Testis (tissue), 3 donors: ENCODE measurements around the gene GALM. TPM values are rescaled to one million over a fixed set of nuclear protein-coding genes. Genes with fewer than 3 reads are reported as not detected.
"Not testable (repeated sequence)": the region's sequence is repeated elsewhere in the genome, so short reads cannot be mapped to it uniquely, and the experiment has no call there.

ENCODE experiments used
- DNase-seq: peaks from one replicate; pipeline ENCODE4 v3.0.0-alpha.2; 2019
- H3K27ac ChIP-seq, 2 donors: fragments of 200-600 bp; sonication (generic); one replicate each; pipeline ENCODE4 v1.5.1; 2019
- H3K27me3 ChIP-seq: fragments of 200-600 bp; sonication (generic); one replicate; pipeline ENCODE4 v1.5.1; 2019
- H3K36me3 ChIP-seq: fragments of 200-600 bp; sonication (generic); one replicate; pipeline ENCODE4 v1.5.1; 2017; ENCODE audit warnings: low read depth; ENCODE audit errors: missing control alignments
- H3K4me1 ChIP-seq: fragments of 200-600 bp; sonication (generic); one replicate; pipeline ENCODE4 v1.5.1; 2019
- H3K4me3 ChIP-seq, 2 donors: fragments of 200-600 bp; sonication (generic); one replicate each; pipeline ENCODE4 v1.5.1; 2017 to 2019
- H3K9me3 ChIP-seq: fragments of 200-600 bp; sonication (generic); one replicate; pipeline ENCODE4 v1.5.1; 2017
- CTCF ChIP-seq, 3 experiments: fragments of 450-650 bp in 2 of 3; fragments of 200-600 bp in 1 of 3; sonication (generic) in 1 of 3; IDR thresholded peaks; one replicate each; pipeline ENCODE4 v1.5.1; 2016 to 2019; ENCODE audit warnings: antibody characterized with exemption in 3 of 3, mild to moderate bottlenecking in 2 of 3, moderate library complexity in 1 of 3
- POLR2A ChIP-seq: fragments of 450-650 bp; IDR thresholded peaks from one replicate; pipeline ENCODE4 v1.6.1; 2017; ENCODE audit warnings: antibody characterized with exemption, mild to moderate bottlenecking, moderate library complexity
- WGBS, 2 donors: methylation state at CpG; one replicate each; pipeline ENCODE4 v1.1.5; 2018; 5-methylcytosine and 5-hydroxymethylcytosine counted together
- intact Hi-C: fragments of 100-400 bp; cut with DNase I; formaldehyde crosslinking; loops from one replicate; pipeline ENCODE4 v1.15.1; 2023; ENCODE audit warnings: low total_unique reads
- polyA plus RNA-seq: library from polyadenylated mRNA; stranded (reverse); fragments of 350-450 nt; fragmentation: Illumina TruSeq; extraction: RNeasy Lipid Tissue Mini Kit (QIAGEN cat#74804); gene quantifications from one replicate; pipeline ENCODE4 v1.2.3, GENCODE V29; 2014; ENCODE audit warnings: low read depth, low replicate concordance; ENCODE audit not compliant: insufficient read depth
- total RNA-seq, 2 donors: library from RNA; depleted of rRNA; stranded (reverse); fragments of >200 nt; gene quantifications; one replicate each; pipeline ENCODE4 v1.2.3, GENCODE V29; 2016

GALM gene
- total and polyA plus RNA-seq, 3 donors from 2014 or later, result 8.5 to 11.8 (median 9.1) TPM

GRCh38 chr2:38754049-38754448 is 88.1 kb downstream of the GALM start:
- Histone ChIP-seq H3K4me1 (peaks cover 15% of the 10 kb centered on the region), H3K27ac (no peak overlapping the region), H3K27me3 (no peaks in the 10 kb centered on the region), H3K4me3 (no peak overlapping the region), H3K9me3 (no peaks in the 10 kb centered on the region), H3K36me3 (no peaks in the 10 kb centered on the region)
- TF ChIP-seq POLR2A, result no peak
- no peak for TF ChIP-seq CTCF (IDR thresholded peaks at IDR 0.05)
- intact Hi-C loops, result no loop called here
- no peak for DNase-seq

GRCh38 chr2:38754506-38754905 is 88.6 kb downstream of the GALM start:
- TF ChIP-seq CTCF (IDR thresholded peaks at IDR 0.05) (no peak), POLR2A (no peak)
- no peaks in the 10 kb centered on the region for H3K9me3 ChIP-seq
- WGBS, 2 donors, result 45 to 48% methylated on average over 3 of the region's 3 CpGs
- H3K27ac ChIP-seq, result no peak overlapping the region
- H3K27me3 ChIP-seq, result no peaks in the 10 kb centered on the region
- intact Hi-C loops, result no loop called here
- H3K4me3 ChIP-seq, result no peak overlapping the region
- DNase-seq, result no peak
- H3K4me1 ChIP-seq, result peaks cover 12% of the 10 kb centered on the region
- no peaks in the 10 kb centered on the region for H3K36me3 ChIP-seq

- intact Hi-C loops, result not testable (repeated sequence)
These were observed 90.0 kb downstream of the GALM start for GRCh38 chr2:38755891-38756290.

GRCh38 chr2:38763228-38763627 is 97.3 kb downstream of the GALM start:
- no peak for TF ChIP-seq CTCF (IDR thresholded peaks at IDR 0.05)
- no peak for TF ChIP-seq POLR2A
- intact Hi-C loops, result no loop called here
- Histone ChIP-seq H3K4me1 (no peaks in the 10 kb centered on the region), H3K36me3 (no peaks in the 10 kb centered on the region), H3K27me3 (no peaks in the 10 kb centered on the region), H3K27ac (no peak overlapping the region), H3K9me3 (no peaks in the 10 kb centered on the region), H3K4me3 (no peak overlapping the region)
- DNase-seq, result no peak
- WGBS, 2 donors, result 78 to 85% methylated on average over 2 of the region's 2 CpGs

More at GRCh38 chr2:38755891-38756290, 90.0 kb downstream of the GALM start:
- H3K9me3 ChIP-seq, H3K27me3 ChIP-seq, DNase-seq, H3K4me1 ChIP-seq, H3K27ac ChIP-seq, H3K36me3 ChIP-seq: not testable (repeated sequence)
- H3K4me3 ChIP-seq, result peak overlapping the region; percentile 1 to 29
- 93 to 100% methylated on average over 1 to 14 of the region's 31 CpGs for WGBS, 2 donors

- DNase-seq, result no peak
- 88 to 97% methylated on average over 4 of the region's 4 CpGs for WGBS, 2 donors
- Histone ChIP-seq H3K36me3 (no peaks in the 10 kb centered on the region), H3K4me1 (no peaks in the 10 kb centered on the region), H3K9me3 (no peaks in the 10 kb centered on the region), H3K27me3 (no peaks in the 10 kb centered on the region), H3K27ac (no peak overlapping the region), H3K4me3 (no peak overlapping the region)
- no peak for TF ChIP-seq POLR2A
- no peak for TF ChIP-seq CTCF (IDR thresholded peaks at IDR 0.05)
- intact Hi-C loops, result no loop called here
These were observed 97.8 kb downstream of the GALM start for GRCh38 chr2:38763728-38764127.
